Chondrocyte (in vitro differentiated cells): ENCODE measurements around the gene ANKRD13C. TPM values are rescaled to one million over a fixed set of nuclear protein-coding genes. Genes with fewer than 3 reads are reported as not detected.

Experiments
- DNase-seq: peaks from one replicate; pipeline ENCODE4 v3.0.0; 2021; ENCODE audit warnings: mixed read lengths, low spot score
- H3K27ac Mint-ChIP-seq: one replicate; pipeline ENCODE4 v1.8.0; 2021; ENCODE audit warnings: mild to moderate bottlenecking, moderate library complexity, mixed read lengths; ENCODE audit not compliant: unreplicated experiment
- H3K27me3 Mint-ChIP-seq: 2 replicates; pipeline ENCODE4 v1.8.0; 2021; ENCODE audit warnings: low read depth, mixed read lengths
- H3K36me3 Mint-ChIP-seq: 2 replicates; pipeline ENCODE4 v1.8.0; 2021; ENCODE audit warnings: low read depth, mixed read lengths
- H3K4me1 Mint-ChIP-seq: 2 replicates; pipeline ENCODE4 v1.8.0; 2021; ENCODE audit warnings: low read depth, mild to moderate bottlenecking, mixed read lengths
- H3K4me3 Mint-ChIP-seq: one replicate; pipeline ENCODE4 v1.8.0; 2021; ENCODE audit warnings: mild to moderate bottlenecking, moderate library complexity, mixed read lengths; ENCODE audit not compliant: unreplicated experiment
- H3K9me3 Mint-ChIP-seq: 2 replicates; pipeline ENCODE4 v1.8.0; 2021; ENCODE audit warnings: low read depth, mixed read lengths
- CTCF ChIP-seq: fragments of 200-600 bp; sonication (generic); IDR thresholded peaks from 2 replicates; pipeline ENCODE4 v1.5.0; 2021; ENCODE audit warnings: antibody characterized with exemption, mild to moderate bottlenecking, moderate library complexity
- total RNA-seq: library from RNA; stranded (reverse); gene quantifications from 3 replicates; pipeline ENCODE4 v1.2.1, GENCODE V29; 2021

Gene ANKRD13C
- total RNA-seq, 1 donor from 2014 or later = 19.4 TPM

GRCh38 chr1:70248729-70249128 is 105.8 kb downstream of the ANKRD13C start:
- H3K4me1 Mint-ChIP-seq = no peaks in the 10 kb centered on the region
- H3K36me3 Mint-ChIP-seq = peaks cover 53% of the 10 kb centered on the region

GRCh38 chr1:70247768-70248167 is 106.8 kb downstream of the ANKRD13C start:
- Mint-ChIP-seq H3K36me3 (peaks cover 55% of the 10 kb centered on the region), H3K4me3 (no peak overlapping the region), H3K4me1 (no peaks in the 10 kb centered on the region), H3K9me3 (no peaks in the 10 kb centered on the region), H3K27me3 (no peaks in the 10 kb centered on the region), H3K27ac (no peak overlapping the region)
- no peak for DNase-seq
- TF ChIP-seq CTCF = no peak

More at GRCh38 chr1:70248729-70249128, 105.8 kb downstream of the ANKRD13C start:
- Mint-ChIP-seq H3K9me3 (no peaks in the 10 kb centered on the region), H3K4me3 (no peak overlapping the region), H3K27me3 (no peaks in the 10 kb centered on the region), H3K27ac (no peak overlapping the region)
- no peak for DNase-seq
- TF ChIP-seq CTCF = no peak

- Mint-ChIP-seq H3K4me1 (no peaks in the 10 kb centered on the region), H3K36me3 (peaks cover 54% of the 10 kb centered on the region)
Measured at GRCh38 chr1:70247122-70247521, 107.4 kb downstream of the ANKRD13C start.

GRCh38 chr1:70239940-70240339 is 114.6 kb downstream of the ANKRD13C start:
- H3K4me1 Mint-ChIP-seq = no peaks in the 10 kb centered on the region
- no peak overlapping the region for H3K4me3 Mint-ChIP-seq
- H3K36me3 Mint-ChIP-seq = peaks cover 36% of the 10 kb centered on the region
- H3K27ac Mint-ChIP-seq = no peak overlapping the region
- no peaks in the 10 kb centered on the region for H3K27me3 Mint-ChIP-seq
- TF ChIP-seq CTCF = no peak
- H3K9me3 Mint-ChIP-seq = no peaks in the 10 kb centered on the region
- DNase-seq = no peak

More at GRCh38 chr1:70247122-70247521, 107.4 kb downstream of the ANKRD13C start:
- DNase-seq = no peak
- Mint-ChIP-seq H3K27me3 (no peaks in the 10 kb centered on the region), H3K4me3 (no peak overlapping the region), H3K27ac (no peak overlapping the region), H3K9me3 (no peaks in the 10 kb centered on the region)
- TF ChIP-seq CTCF = no peak

- no peaks in the 10 kb centered on the region for H3K4me1 Mint-ChIP-seq
- TF ChIP-seq CTCF = no peak
- no peaks in the 10 kb centered on the region for H3K27me3 Mint-ChIP-seq
- peaks cover 36% of the 10 kb centered on the region for H3K36me3 Mint-ChIP-seq
- no peak for DNase-seq
- H3K27ac Mint-ChIP-seq = no peak overlapping the region
- no peak overlapping the region for H3K4me3 Mint-ChIP-seq
- no peaks in the 10 kb centered on the region for H3K9me3 Mint-ChIP-seq
Measured at GRCh38 chr1:70234733-70235132, 119.8 kb downstream of the ANKRD13C start.
